Activated T-helper 2 cell treated with anti-CD3 and anti-CD28 coated beads, Interferon-gamma antibody, Interleukin-2, Interleukin-4, amounts not matched to agents 10 μg/mL and 5 μg/mL and 100 μg/mL, durations not matched to agents 14 hours and 24 hours and 36 hours (primary cell): Measurements from ENCODE around the gene KDM2A. TPM values are rescaled to one million over a fixed set of nuclear protein-coding genes. Genes with fewer than 3 reads are reported as not detected.
"Not testable (repeated sequence)": the region's sequence is repeated elsewhere in the genome, so short reads cannot be mapped to it uniquely, and the experiment has no call there.

ENCODE experiments used
- DNase-seq: peaks from one replicate; pipeline ENCODE4 v3.0.0; 2021; ENCODE audit warnings: low spot score
- H3K27ac Mint-ChIP-seq: one replicate; pipeline ENCODE4 v1.8.0; 2021; ENCODE audit warnings: mixed read lengths
- H3K27me3 Mint-ChIP-seq: one replicate; pipeline ENCODE4 v1.8.0; 2021; ENCODE audit warnings: low read depth, mixed read lengths
- H3K36me3 Mint-ChIP-seq: one replicate; pipeline ENCODE4 v1.8.0; 2021; ENCODE audit warnings: low read depth, mixed read lengths
- H3K4me1 Mint-ChIP-seq: one replicate; pipeline ENCODE4 v1.8.0; 2021; ENCODE audit warnings: low read depth, mixed read lengths
- H3K4me3 Mint-ChIP-seq: one replicate; pipeline ENCODE4 v1.8.0; 2021; ENCODE audit warnings: low read depth, mild to moderate bottlenecking, moderate library complexity, mixed read lengths
- H3K9me3 Mint-ChIP-seq: one replicate; pipeline ENCODE4 v1.8.0; 2021; ENCODE audit warnings: mixed read lengths
- intact Hi-C: fragments of 100-400 bp; cut with micrococcal nuclease; formaldehyde crosslinking; loops from one replicate; pipeline ENCODE4 v1.15.1; 2023
- total RNA-seq: library from RNA; stranded (reverse); gene quantifications from 2 replicates; pipeline ENCODE4 v1.2.3, GENCODE V29; 2022

KDM2A gene
- total RNA-seq, 1 donor from 2014 or later, result 96.0 TPM

DNA sequence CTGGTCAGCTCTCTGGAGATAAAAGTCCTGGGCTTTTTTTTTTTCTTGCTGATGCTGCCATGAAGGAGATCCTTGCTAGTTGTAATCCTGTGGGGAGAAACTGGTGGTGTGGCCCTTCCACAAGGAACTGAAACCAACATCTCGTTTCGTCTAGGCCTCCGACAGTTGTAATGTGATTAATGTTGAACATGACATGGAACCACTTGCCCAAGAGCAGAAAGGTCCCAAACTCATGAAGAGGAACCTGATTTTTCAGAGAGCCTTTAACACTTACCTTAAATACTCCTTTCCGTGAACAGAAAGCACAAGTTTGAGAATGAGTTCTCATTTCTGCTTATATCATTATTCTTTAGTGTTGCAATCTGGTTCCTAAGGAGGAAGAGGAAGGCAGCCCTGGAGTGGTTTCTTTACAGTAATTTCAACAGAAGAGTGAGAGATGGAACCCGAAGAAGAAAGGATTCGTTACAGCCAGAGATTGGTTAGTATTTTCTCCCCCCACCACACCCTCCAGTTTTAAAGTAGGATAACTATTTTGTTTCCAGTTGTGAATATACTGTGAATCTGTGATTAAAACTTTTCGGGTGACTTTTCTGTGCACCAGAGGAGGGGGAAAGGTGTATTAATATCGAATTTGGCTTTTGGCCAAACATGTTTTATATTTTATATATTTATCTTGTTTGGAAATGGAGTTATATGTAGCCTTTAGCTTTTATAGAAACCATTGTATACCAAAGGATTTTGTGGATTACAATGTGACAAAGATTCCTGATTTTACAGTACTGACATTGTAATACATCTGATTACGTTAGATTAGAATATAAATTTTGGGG is 2.0 kb downstream of the KDM2A start:
- Mint-ChIP-seq H3K36me3 (peaks cover 44% of the 10 kb centered on the region), H3K27me3 (no peaks in the 10 kb centered on the region), H3K27ac (peak overlapping the region; percentile 93), H3K4me1 (peaks cover 17% of the 10 kb centered on the region), H3K4me3 (peak overlapping the region; percentile 99), H3K9me3 (no peaks in the 10 kb centered on the region)
- no peak for DNase-seq
- intact Hi-C loops, result loop anchor here (5.0 kb wide), 1 partner anchor 41 kb away; no protein-coding TSS in a partner anchor

DNA sequence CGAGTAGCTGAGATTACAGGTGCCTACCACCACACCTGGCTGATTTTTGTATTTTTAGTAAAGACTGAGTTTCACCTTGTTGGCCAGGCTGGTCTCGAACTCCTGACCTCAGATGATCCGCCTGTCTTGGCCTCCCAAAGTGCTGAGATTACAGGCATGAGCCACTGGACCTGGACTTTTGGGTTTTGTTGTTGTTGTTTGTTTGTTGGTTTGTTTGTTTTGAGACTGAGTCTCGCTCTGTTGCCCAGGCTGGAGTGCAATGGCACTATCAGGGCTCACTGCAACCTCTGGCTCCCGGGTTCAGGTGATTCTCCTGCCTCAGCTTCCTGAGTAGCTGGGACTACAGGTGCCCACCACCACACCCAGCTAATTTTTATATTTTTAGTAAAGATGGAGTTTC is 4.7 kb downstream of the KDM2A start:
- peaks cover 17% of the 10 kb centered on the region for H3K4me1 Mint-ChIP-seq
- H3K27me3 Mint-ChIP-seq, H3K4me3 Mint-ChIP-seq, H3K9me3 Mint-ChIP-seq, DNase-seq, H3K27ac Mint-ChIP-seq: not testable (repeated sequence)
- peaks cover 57% of the 10 kb centered on the region for H3K36me3 Mint-ChIP-seq
- intact Hi-C loops, result loop anchor here (5.0 kb wide), 1 partner anchor 38 kb away; no protein-coding TSS in a partner anchor

DNA sequence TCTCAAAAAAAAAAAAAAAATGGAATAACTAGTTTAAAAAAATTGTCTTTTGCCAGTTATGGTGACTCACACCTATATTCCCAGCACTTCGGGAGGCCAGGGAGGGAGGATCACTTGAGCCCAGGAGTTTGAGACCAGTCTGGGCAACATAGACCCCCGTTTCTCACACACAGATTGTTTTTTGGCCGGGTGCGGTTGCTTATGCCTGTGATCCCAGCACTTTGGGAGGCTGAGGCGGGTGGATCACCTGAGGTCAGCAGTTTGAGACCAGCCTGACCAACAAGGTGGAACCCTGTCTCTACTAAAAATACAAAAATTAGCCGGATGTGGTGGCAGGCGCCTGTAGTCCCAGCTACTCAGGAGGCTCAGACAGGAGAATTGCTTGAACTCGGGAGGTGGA is 7.2 kb downstream of the KDM2A start:
- H3K4me1 Mint-ChIP-seq, result peaks cover 13% of the 10 kb centered on the region
- H3K4me3 Mint-ChIP-seq, intact Hi-C loops: not testable (repeated sequence)

DNA sequence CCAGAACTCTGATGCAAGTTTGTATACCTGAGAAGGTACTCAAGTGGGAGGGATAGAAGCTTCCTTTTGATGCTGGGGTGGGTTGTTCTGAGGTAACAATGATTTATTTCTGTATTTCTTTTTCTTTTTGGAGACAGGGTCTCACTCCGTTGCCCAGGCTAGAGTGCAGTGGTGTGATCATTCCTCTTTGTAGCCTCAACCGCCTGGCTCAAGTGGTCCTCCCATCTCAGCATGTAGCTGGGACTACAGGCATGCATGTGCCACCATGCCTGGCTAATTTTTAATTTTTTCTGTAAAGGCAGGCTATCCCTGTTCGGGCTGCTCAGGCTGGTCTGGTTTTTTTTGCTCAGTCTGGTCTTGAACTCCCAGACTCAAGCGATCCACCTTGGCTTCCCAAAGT is 7.9 kb downstream of the KDM2A start:
- Mint-ChIP-seq H3K4me3 (no peak overlapping the region), H3K9me3 (no peaks in the 10 kb centered on the region), H3K27ac (no peak overlapping the region), H3K36me3 (peaks cover 54% of the 10 kb centered on the region), H3K4me1 (peaks cover 9% of the 10 kb centered on the region), H3K27me3 (no peaks in the 10 kb centered on the region)
- DNase-seq, result no peak
- intact Hi-C loops, result no loop called here

More for the DNA sequence above, 7.2 kb downstream of the KDM2A start:
- DNase-seq, H3K27me3 Mint-ChIP-seq, H3K9me3 Mint-ChIP-seq, H3K27ac Mint-ChIP-seq: not testable (repeated sequence)
- peaks cover 55% of the 10 kb centered on the region for H3K36me3 Mint-ChIP-seq

DNA sequence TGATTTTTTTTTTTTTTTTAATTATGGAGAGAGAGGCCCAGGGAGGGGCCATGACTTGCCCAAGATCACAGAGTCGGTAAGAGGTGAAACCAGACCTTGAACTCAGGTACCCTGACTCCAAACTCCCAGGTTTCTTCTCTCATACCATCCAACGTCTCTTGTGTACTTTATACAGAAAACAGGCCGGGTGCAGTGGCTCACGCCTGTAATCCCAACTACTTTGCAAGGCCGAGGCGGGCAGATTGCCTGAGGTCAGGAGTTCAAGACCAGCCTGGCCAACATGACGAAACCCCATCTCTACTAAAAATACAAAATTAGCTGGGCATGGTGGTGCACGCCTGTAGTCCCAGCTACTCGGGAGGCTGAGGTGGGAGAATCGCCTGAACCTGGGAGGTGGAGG is 11.8 kb downstream of the KDM2A start:
- DNase-seq, H3K4me3 Mint-ChIP-seq, H3K27ac Mint-ChIP-seq, H3K27me3 Mint-ChIP-seq, intact Hi-C loops, H3K9me3 Mint-ChIP-seq: not testable (repeated sequence)
- peaks cover 69% of the 10 kb centered on the region for H3K36me3 Mint-ChIP-seq
- peaks cover 12% of the 10 kb centered on the region for H3K4me1 Mint-ChIP-seq

DNA sequence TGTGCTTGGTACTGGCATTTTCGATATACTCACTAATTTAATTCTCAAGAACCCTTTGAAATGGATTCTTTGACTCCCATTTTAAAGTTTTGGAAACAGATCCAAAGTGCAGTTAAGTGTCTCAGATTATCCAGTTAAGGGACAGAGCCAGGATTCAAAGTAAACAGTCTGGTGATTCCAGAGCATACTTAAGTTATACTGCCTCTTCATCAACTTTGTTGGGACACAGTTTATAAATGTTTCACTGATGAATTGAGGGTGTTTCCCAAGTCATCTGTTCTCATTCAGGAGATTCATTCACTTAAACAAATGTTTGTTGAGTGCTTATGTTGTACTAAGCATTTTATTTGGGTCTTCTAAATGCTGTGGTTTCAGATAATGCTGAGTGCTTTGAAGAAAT is 17.1 kb downstream of the KDM2A start:
- Mint-ChIP-seq H3K36me3 (peaks cover 77% of the 10 kb centered on the region), H3K27me3 (no peaks in the 10 kb centered on the region), H3K4me1 (peaks cover 11% of the 10 kb centered on the region), H3K9me3 (no peaks in the 10 kb centered on the region), H3K4me3 (no peak overlapping the region), H3K27ac (no peak overlapping the region)
- DNase-seq, result no peak
- intact Hi-C loops, result no loop called here

DNA sequence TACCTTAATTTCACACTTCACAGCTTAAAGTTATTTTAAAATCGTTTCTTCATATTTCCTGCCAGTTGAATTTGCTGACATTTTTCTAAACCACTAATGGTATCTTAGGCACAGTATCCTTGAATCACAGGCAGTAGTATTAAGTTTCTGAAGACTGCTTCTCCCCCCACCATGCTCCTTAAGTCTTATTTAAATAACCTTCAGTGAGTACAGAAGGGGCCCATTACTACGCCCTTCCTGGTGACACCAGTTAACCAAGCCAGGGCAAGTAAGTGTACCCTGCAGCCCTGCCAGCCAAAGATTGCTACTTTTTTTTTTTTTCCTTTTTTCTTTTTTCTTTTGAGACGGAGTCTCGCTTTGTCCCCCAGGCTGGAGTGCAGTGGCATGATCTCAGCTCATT is 19.9 kb downstream of the KDM2A start:
- intact Hi-C loops, result no loop called here
- peaks cover 61% of the 10 kb centered on the region for H3K36me3 Mint-ChIP-seq
- no peaks in the 10 kb centered on the region for H3K9me3 Mint-ChIP-seq
- H3K27me3 Mint-ChIP-seq, result no peaks in the 10 kb centered on the region
- no peak for DNase-seq
- no peak overlapping the region for H3K27ac Mint-ChIP-seq
- no peak overlapping the region for H3K4me3 Mint-ChIP-seq
- peaks cover 8% of the 10 kb centered on the region for H3K4me1 Mint-ChIP-seq

DNA sequence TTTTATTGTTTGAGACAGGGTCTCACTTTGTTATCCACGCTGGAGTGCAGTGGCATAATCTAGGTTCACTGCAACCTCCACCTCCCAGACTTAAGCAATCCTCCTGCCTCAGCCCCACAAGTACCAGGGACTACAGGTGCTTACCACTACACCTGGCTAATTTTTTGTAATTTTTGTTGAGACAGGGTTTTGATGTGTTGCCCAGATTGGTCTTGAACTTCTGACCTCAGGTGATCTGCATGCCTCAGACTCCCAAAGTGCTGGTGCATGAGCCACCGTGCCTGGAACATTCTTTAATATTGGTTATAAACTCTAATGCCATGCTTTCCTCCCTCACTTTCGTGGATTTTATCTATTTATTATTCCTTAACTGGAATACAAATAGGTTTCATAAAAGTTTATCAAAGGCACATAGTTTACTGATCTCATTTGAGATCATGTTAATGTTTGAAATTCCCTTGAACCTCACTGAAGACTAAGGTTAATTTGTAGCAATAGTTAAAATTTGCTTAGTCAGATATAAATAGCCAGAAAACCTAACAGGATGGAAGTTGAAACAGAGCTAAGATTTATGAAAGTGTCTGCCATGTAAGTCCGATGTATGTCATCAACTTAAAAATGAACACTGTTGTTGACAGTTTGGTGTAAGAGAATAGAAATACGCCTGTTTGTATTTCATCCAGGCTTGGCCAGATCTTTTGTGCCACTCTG is 27.6 kb downstream of the KDM2A start:
- Mint-ChIP-seq H3K4me3 (no peak overlapping the region), H3K27ac (no peak overlapping the region), H3K9me3 (no peaks in the 10 kb centered on the region), H3K36me3 (peaks cover 29% of the 10 kb centered on the region), H3K4me1 (peaks cover 6% of the 10 kb centered on the region), H3K27me3 (no peaks in the 10 kb centered on the region)
- no peak for DNase-seq
- intact Hi-C loops, result no loop called here

DNA sequence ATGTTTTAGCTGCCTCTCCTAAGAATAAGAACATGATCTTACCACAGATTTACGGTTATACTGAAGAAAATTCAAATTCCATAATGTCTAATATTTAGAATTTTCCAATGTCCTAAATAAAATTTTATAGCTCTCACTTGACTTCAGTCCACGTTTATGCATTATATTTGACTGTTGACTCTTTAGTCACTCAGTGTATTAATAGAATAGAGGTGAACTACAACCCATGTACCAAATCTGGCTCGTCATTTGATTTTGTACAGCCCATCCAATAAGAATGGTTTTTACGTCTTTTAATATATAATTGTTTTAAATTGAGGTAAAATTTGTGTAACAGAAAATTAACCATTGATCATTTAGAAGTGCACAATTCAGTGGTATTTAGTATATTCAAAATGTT is 34.9 kb downstream of the KDM2A start:
- Mint-ChIP-seq H3K27ac (no peak overlapping the region), H3K9me3 (no peaks in the 10 kb centered on the region), H3K4me1 (peaks cover 7% of the 10 kb centered on the region), H3K4me3 (no peak overlapping the region), H3K27me3 (no peaks in the 10 kb centered on the region), H3K36me3 (peaks cover 19% of the 10 kb centered on the region)
- no peak for DNase-seq
- intact Hi-C loops, result no loop called here

DNA sequence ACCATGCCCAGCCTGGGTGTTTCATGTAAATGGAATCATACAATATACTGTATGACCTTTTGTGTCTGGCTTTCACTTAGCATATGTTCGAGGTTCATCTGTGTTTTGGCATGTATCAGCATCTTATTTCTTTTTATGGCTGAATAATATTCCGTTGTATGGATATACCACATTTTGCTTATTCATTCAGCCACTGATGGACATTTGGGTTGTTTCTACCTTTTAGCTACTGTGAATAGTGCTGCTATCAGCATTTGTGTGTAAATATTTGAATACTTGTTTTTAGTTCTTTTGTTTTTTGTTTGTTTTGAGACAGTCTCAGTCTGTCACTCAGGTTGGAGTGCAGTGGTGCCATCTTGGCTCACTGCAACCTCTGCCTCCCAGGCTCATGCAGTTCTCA is 35.7 kb downstream of the KDM2A start:
- H3K27ac Mint-ChIP-seq, result no peak overlapping the region
- peaks cover 12% of the 10 kb centered on the region for H3K4me1 Mint-ChIP-seq
- no peaks in the 10 kb centered on the region for H3K9me3 Mint-ChIP-seq
- intact Hi-C loops, result no loop called here
- no peaks in the 10 kb centered on the region for H3K27me3 Mint-ChIP-seq
- peaks cover 17% of the 10 kb centered on the region for H3K36me3 Mint-ChIP-seq
- no peak for DNase-seq
- no peak overlapping the region for H3K4me3 Mint-ChIP-seq

DNA sequence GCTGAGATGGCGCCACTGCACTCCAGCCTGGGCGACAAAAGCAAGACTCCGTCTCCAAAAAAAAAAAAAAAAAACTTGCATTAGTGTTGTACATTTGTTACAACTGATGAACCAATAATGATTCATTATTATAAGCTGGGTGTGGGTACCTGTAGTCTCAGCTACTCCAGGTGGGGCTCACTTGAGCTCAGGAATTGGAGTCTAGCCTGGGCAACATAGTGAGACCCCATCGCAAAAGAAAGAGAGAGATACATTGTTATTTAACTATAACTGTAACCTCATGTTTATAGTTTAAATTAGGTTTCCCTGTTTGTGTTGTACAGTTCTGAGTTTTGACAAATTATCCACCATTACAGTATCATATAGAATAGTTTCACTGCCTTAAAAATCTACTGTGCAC is 38.6 kb downstream of the KDM2A start:
- intact Hi-C loops, result no loop called here
- DNase-seq, result no peak
- H3K4me3 Mint-ChIP-seq, result no peak overlapping the region
- peaks cover 15% of the 10 kb centered on the region for H3K4me1 Mint-ChIP-seq
- H3K36me3 Mint-ChIP-seq, result peaks cover 8% of the 10 kb centered on the region
- no peaks in the 10 kb centered on the region for H3K27me3 Mint-ChIP-seq
- no peak overlapping the region for H3K27ac Mint-ChIP-seq
- H3K9me3 Mint-ChIP-seq, result no peaks in the 10 kb centered on the region

DNA sequence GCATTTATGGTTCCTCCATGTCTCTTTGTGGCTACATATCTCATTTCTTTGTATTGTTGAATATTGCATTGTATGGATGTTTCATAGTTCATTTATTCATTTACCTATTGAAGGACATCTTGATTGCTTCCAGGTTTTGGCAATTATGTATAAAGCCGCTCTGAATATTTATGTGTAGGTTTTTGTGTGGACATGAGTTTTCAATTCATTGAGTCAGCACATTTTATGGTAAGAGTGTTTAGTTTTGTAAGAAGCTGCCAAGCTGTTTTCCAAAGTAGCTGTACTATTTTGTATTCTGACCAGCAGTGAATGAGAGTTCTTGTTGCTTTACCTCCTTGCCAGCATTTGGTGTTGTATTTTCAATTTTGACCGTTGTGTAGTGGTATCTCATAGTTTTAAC is 39.2 kb downstream of the KDM2A start:
- no peaks in the 10 kb centered on the region for H3K27me3 Mint-ChIP-seq
- H3K4me1 Mint-ChIP-seq, result peaks cover 17% of the 10 kb centered on the region
- H3K9me3 Mint-ChIP-seq, result no peaks in the 10 kb centered on the region
- H3K4me3 Mint-ChIP-seq, result no peak overlapping the region
- H3K27ac Mint-ChIP-seq, result peak overlapping the region; percentile 53
- peaks cover 5% of the 10 kb centered on the region for H3K36me3 Mint-ChIP-seq
- no peak for DNase-seq
- intact Hi-C loops, result no loop called here

DNA sequence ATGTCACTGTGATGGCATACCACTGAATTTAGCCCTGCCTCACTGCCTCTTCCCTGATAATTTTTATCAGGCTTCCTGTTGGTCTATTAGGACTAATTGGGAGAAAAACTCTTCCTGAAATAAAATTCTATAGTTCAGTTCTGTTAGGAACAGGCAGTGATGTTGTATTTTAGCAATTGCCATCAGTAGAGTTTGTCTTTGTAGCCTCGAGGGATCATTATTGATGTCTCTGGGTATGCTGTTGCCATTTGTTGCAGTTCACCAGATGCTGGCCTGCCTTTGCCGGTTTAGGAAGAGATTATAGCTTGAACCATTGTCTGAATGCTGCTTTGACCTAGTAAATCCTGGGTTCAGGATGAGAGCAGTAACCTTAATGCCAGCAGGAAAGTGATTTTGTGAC is 41.0 kb downstream of the KDM2A start:
- intact Hi-C loops, result loop anchor here (5.0 kb wide), 1 partner anchor 38 kb away; no protein-coding TSS in a partner anchor
- Mint-ChIP-seq H3K27ac (no peak overlapping the region), H3K9me3 (no peaks in the 10 kb centered on the region), H3K36me3 (peaks cover 7% of the 10 kb centered on the region), H3K27me3 (no peaks in the 10 kb centered on the region), H3K4me3 (no peak overlapping the region), H3K4me1 (peaks cover 19% of the 10 kb centered on the region)
- DNase-seq, result no peak
